HUES48 (cell line): ENCODE measurements around the gene PPP1R14B.

Experiments
- H3K27ac ChIP-seq: one replicate; pipeline ENCODE4 v1.7.0; 2013; ENCODE audit warnings: low read depth, low read length, inconsistent platforms
- H3K27me3 ChIP-seq: 2 replicates; pipeline ENCODE4 v1.6.1; 2013; ENCODE audit warnings: mild to moderate bottlenecking, low read length; ENCODE audit not compliant: control insufficient read depth, insufficient read depth
- H3K36me3 ChIP-seq: 2 replicates; pipeline ENCODE4 v1.6.1; 2013; ENCODE audit warnings: low read length; ENCODE audit not compliant: control insufficient read depth, insufficient read depth
- H3K4me1 ChIP-seq: 2 replicates; pipeline ENCODE4 v1.6.1; 2013; ENCODE audit warnings: mild to moderate bottlenecking, low read length; ENCODE audit not compliant: control insufficient read depth, insufficient read depth
- H3K4me3 ChIP-seq: 2 replicates; pipeline ENCODE4 v1.5.1; 2013; ENCODE audit warnings: mild to moderate bottlenecking, low read depth, low read length
- H3K9ac ChIP-seq: 2 replicates; pipeline ENCODE4 v1.6.1; 2013; ENCODE audit warnings: mild to moderate bottlenecking, low read depth, low read length, moderate library complexity
- H3K9me3 ChIP-seq: 2 replicates; pipeline ENCODE4 v1.6.1; 2013; ENCODE audit warnings: low read length; ENCODE audit not compliant: control insufficient read depth, insufficient read depth

Gene PPP1R14B

DNA sequence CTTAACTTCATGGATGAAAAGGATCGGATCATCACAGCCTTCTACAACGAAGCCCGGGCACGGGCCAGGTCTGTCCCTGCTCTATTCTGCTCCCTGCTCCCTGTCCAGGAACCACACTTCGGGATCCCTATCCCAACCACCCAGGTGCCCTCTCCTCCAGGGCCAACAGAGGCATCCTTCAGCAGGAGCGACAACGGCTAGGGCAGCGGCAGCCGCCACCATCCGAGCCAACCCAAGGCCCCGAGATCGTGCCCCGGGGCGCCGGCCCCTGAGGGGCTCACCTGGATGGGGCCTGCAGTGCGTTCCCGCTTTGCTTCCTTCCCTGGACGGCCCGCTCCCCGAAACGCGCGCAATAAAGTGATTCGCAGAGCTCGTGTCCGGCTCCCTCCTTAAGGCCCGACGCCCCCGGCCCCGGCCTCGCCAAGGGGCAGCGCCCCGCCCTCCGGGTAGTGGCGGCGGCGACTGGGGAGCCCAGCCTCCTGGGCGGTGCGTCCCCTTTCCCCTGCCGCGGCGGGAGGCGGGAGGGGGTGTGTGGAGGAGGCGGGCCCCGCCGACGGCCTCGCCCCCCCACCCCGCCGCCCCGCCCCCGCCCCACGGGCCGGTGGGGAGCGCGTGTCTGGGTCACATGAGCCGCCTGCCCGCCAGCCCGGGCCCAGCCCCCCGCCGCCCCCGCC lies 12.7 kb downstream of the PPP1R14B start, which contains the start of gene VEGFB:
TSS of gene VEGFB (plus strand) at position 672 of the 674 bp plus-strand sequence. CDS start 250 bp downstream, outside the sequence.
- H3K36me3 ChIP-seq: peaks cover 18% of the 10 kb centered on the region
- H3K9me3 ChIP-seq: no peaks in the 10 kb centered on the region
- H3K27me3 ChIP-seq: no peaks in the 10 kb centered on the region; the same call in 1 of the 2 replicates
- H3K9ac ChIP-seq: 0 out of 2 replicates have a peak within 1 kb of the TSS, but pooled peaks have one; percentile 22
- no peak within 1 kb of the TSS for H3K27ac ChIP-seq
- peaks cover 8% of the 10 kb centered on the region for H3K4me1 ChIP-seq
- peak within 1 kb of the TSS; percentile 74 for H3K4me3 ChIP-seq

DNA sequence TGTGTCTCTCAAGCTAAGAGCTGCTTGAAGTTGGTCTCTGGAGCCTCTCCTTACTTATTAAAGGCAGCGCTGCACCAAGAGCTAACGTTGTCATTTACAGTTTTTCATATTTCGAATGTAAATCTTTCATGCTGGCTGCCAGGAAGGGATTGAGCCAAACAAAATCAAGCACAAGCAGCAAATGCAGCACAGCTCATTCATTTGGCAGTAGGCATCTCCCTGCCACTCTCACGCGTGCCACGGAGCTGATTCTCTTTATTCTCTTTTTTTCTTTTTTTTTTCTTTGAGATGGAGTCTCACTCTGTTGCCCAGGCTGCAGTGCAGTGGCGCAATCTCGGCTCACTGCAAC lies 13.8 kb downstream of the PPP1R14B start:
- no peak overlapping the region for H3K9ac ChIP-seq
- no peaks in the 10 kb centered on the region; the same call in 1 of the 2 replicates for H3K27me3 ChIP-seq
- H3K9me3 ChIP-seq: no peaks in the 10 kb centered on the region
- peaks cover 7% of the 10 kb centered on the region for H3K36me3 ChIP-seq
- no peak overlapping the region for H3K27ac ChIP-seq
- H3K4me3 ChIP-seq: no peak overlapping the region
- peaks cover 8% of the 10 kb centered on the region for H3K4me1 ChIP-seq

DNA sequence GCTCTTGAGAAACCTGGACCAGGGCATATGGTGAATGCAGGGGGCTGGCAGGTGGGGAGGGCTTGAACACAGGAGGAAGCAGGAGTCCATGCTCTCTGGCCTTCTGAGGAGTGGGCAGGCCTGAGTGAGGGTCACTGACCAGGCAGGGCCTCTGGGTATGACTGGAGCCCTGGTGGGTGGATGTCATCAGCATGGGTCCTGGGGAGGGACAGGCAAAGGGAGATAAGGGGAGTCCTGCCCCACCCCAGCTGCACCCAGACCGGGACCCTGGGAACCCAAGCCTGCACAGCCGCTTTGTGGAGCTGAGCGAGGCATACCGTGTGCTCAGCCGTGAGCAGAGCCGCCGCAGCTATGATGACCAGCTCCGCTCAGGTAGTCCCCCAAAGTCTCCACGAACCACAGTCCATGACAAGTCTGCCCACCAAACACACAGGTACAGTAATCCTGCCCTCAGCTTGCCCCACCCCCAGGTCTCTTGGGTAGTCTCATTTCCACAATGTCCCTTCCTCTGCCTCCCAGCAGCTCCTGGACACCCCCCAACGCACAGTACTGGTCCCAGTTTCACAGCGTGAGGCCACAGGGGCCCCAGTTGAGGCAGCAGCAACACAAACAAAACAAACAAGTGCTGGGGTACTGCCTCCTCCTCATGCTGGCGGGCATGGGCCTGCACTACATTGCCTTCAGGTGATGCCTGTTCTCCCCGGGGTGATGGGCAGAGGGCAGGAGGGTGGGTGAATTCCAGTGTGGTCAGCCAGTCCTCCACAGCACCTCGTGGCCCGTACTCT lies 14.4 kb downstream of the PPP1R14B start:
- Histone ChIP-seq H3K27ac (no peak overlapping the region), H3K9ac (no peak overlapping the region), H3K36me3 (peaks cover 3% of the 10 kb centered on the region), H3K4me3 (no peak overlapping the region), H3K9me3 (no peaks in the 10 kb centered on the region), H3K4me1 (peaks cover 8% of the 10 kb centered on the region), H3K27me3 (no peaks in the 10 kb centered on the region; the same call in 1 of the 2 replicates)

DNA sequence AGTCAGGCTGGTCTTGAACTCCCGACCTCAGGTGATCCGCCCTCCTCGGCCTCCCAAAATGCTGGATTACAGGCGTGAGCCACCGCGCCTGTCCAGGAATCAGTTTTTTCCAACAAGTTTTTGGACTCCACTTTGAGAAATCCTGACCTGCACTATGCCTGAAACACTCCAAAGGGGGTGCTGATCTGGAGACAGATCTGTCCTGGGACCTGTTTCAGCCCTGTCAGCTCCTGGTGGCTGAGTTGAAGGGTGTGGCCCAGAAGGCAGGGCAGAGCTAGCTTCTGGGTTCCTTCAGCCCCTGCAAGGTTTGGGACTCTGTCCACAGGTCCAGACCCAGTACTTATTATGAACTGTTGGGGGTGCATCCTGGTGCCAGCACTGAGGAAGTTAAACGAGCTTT lies 15.2 kb downstream of the PPP1R14B start:
- no peaks in the 10 kb centered on the region; the same call in 1 of the 2 replicates for H3K27me3 ChIP-seq
- H3K4me3 ChIP-seq: no peak overlapping the region
- H3K4me1 ChIP-seq: peaks cover 14% of the 10 kb centered on the region
- H3K9ac ChIP-seq: no peak overlapping the region
- H3K27ac ChIP-seq: no peak overlapping the region
- no peaks in the 10 kb centered on the region for H3K9me3 ChIP-seq
- no peaks in the 10 kb centered on the region; the same call in 1 of the 2 replicates for H3K36me3 ChIP-seq

DNA sequence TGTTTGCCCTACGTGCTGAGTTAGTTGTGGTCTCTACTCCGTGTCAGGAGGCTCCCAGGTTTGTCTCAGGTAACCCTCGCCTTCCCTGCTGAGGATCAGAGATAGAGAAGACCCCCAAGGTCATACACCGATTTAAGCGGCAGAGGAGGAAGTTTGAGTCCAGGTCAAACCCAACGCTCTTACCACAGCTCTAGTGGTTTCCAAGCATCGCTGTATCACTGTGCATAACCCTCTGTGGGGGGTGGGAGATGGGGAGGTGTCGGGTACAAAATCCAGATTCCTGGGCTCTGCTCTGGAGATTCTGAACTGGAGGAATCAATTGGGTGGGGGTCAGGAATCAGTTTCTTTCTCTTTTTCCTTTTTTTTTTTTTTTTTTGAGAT lies 15.8 kb downstream of the PPP1R14B start:
- peaks cover 16% of the 10 kb centered on the region for H3K4me1 ChIP-seq
- H3K9ac ChIP-seq: peak overlapping the region; percentile 46; the same call in 1 of the 2 replicates
- H3K36me3 ChIP-seq: no peaks in the 10 kb centered on the region; the same call in 1 of the 2 replicates
- no peaks in the 10 kb centered on the region for H3K9me3 ChIP-seq
- H3K27me3 ChIP-seq: no peaks in the 10 kb centered on the region; the same call in 1 of the 2 replicates
- peak overlapping the region; percentile 80 for H3K27ac ChIP-seq
- H3K4me3 ChIP-seq: peak overlapping the region; percentile 81

DNA sequence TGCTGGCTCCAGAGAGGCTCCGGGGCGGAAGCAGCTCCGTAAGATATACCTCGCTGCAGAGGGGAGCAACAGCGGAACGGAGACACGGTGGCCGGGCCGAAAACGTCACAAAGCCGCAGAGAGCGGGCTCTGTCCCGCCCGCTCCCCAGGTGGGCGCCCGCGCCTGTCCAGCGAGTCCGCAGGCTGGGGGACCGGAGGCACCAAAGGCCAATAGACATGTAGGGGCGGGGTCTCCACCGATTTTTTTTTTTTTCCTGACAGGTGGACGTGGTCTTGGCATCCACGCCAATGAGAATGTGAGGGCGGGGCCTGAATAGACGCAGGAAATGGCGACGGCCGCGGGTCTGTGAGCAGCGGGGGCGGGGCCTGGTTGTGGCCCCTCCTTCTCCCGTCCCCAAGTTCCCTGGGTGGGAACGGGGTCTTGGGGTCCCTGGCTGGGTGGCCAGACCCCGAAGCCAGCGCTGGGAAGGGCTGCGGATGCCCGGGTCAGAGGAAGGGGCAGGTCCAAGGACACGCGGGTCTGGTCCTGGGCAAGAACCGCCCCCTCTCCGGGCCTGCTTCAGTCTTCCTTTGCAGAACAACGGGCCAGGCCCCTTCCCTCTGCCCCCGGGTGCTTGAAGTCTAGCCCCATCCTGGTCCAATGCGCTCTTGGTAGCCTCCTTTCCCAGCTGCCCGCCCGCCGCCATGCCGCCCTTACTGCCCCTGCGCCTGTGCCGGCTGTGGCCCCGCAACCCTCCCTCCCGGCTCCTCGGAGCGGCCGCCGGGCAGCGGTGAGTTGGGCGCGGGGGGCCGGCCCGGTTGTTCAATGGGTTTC lies 16.4 kb downstream of the PPP1R14B start, which contains the start of gene DNAJC4:
TSS of gene DNAJC4 (plus strand) at position 378 of the 814 bp plus-strand sequence. CDS start at position 685, 307 bp downstream.
- Histone ChIP-seq H3K4me1 (peaks cover 16% of the 10 kb centered on the region), H3K4me3 (peak within 1 kb of the TSS; percentile 81), H3K27ac (peak within 1 kb of the TSS; percentile 80)

DNA sequence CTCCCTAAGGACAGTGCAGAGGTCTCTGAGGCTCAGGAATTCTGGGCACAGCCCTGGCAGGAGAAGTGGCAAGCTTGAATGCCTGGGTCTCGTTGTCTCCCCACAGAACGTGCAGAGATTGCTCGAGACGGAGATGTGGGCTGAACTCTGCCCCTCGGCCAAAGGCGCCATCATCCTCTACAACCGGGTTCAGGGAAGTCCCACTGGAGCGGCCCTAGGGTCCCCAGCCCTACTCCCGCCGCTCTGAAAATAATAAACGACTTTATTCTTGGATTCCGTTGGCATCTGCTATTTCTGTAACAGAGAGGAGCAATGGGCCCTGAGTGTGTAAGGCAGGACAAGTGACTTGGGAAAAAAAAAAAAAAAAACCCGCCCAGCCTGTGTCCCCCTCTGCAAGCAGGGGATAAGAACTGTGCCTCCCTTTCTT lies 17.0 kb downstream of the PPP1R14B start:
- no peaks in the 10 kb centered on the region for H3K36me3 ChIP-seq
- peak overlapping the region; percentile 81 for H3K4me3 ChIP-seq
- peaks cover 16% of the 10 kb centered on the region for H3K4me1 ChIP-seq
- no peaks in the 10 kb centered on the region; the same call in 1 of the 2 replicates for H3K27me3 ChIP-seq
- H3K9me3 ChIP-seq: no peaks in the 10 kb centered on the region
- no peak overlapping the region for H3K9ac ChIP-seq
- peak overlapping the region; percentile 43 for H3K27ac ChIP-seq

More for the DNA sequence above, 16.4 kb downstream of the PPP1R14B start, which contains the start of gene DNAJC4:
- no peaks in the 10 kb centered on the region; the same call in 1 of the 2 replicates for H3K27me3 ChIP-seq
- H3K36me3 ChIP-seq: no peaks in the 10 kb centered on the region
- H3K9ac ChIP-seq: peak within 1 kb of the TSS; percentile 46; the same call in 1 of the 2 replicates
- H3K9me3 ChIP-seq: no peaks in the 10 kb centered on the region

DNA sequence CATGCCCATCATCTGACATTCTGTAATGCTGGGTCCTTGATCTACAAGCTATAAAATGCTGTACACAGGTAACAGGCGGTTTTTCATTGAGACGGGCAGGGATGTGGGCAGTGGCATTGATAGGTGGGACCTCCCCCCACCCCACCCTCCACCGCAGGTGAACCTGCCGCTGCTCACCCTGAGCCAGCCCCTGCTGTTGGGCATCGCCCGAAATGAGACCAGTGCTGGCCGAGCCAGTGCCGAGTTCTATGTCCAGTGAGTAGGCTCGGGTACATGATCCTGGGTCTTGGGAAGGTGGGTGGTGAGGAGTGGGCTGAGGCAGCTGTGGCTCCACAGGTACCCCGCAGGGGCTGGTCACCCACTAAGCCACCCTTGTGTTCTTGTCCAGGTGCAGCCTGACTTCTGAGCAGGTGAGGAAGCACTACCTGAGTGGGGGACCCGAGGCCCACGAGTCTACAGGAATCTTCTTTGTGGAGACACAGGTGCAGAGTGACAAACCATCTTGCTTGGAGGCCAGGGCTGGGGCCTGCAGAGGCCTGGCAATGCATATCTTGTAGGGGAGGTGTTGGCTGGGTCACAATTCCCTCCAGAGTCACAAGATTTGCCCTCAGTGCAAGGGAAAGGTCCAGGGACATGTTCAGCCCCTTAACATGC lies 17.5 kb downstream of the PPP1R14B start:
- Histone ChIP-seq H3K9ac (no peak overlapping the region), H3K4me1 (peaks cover 16% of the 10 kb centered on the region), H3K27me3 (no peaks in the 10 kb centered on the region; the same call in 1 of the 2 replicates), H3K36me3 (peaks cover 5% of the 10 kb centered on the region), H3K9me3 (no peaks in the 10 kb centered on the region), H3K27ac (no peak overlapping the region), H3K4me3 (no peak overlapping the region)

DNA sequence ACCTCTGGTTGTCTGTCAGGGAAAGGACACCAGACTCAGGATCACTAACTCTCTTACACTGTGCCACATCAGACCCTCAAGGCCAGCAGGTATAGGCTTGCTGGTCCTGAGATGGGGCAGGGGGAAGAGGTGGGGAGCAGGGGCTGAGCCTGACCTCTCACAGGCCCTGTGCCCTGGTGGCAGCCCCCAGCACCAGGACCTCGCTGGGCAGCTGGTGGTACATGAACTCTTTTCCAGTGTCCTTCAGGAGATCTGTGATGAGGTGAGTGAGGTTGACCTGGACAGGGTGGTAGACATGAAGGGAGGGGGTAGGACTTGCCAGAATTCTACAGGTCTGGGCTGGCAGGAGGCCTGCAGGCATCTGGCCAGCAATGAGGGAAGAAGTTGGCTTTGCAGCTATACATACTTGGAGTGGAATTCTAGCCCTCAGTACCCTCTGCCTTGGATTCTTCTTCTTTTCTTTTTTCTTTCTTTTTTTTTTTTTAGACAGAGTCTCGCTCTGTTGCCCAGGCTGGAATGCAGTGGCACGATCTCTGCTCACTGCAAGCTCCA lies 19.3 kb downstream of the PPP1R14B start:
- Histone ChIP-seq H3K27ac (no peak overlapping the region), H3K9me3 (no peaks in the 10 kb centered on the region), H3K36me3 (peaks cover 21% of the 10 kb centered on the region), H3K4me1 (peaks cover 12% of the 10 kb centered on the region; the same call in 1 of the 2 replicates), H3K9ac (no peak overlapping the region), H3K27me3 (no peaks in the 10 kb centered on the region), H3K4me3 (no peak overlapping the region)
